CD4-positive, alpha-beta T cell treated with Interleukin-10 for 1 hour (primary cell): Measurements from ENCODE around the gene IKZF2.
"Not testable (repeated sequence)": the region's sequence is repeated elsewhere in the genome, so short reads cannot be mapped to it uniquely, and the experiment has no call there.

Source experiments
- DNase-seq: peaks from one replicate; pipeline ENCODE4 v3.0.0-alpha.2; 2020

IKZF2 gene

DNA sequence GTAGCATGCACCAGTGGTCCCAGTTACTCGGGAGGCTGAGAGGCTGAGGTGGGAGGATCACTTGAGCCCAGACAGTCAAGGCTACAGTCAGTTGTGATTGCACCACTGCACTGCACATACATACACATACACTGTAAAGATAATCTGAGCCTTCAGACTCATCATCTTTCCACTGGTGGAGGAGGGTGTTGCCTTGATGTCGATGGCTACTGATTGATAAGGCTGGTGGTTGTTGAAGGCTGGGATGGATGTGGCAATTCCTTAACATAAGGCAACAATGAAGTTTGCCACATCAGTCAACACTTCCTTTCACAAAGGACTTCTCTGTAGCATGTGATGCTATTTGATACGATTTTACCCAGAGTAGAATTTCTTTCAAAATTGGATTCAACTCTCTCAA is 118.8 kb downstream of the IKZF2 start:
- no peak for DNase-seq

DNA sequence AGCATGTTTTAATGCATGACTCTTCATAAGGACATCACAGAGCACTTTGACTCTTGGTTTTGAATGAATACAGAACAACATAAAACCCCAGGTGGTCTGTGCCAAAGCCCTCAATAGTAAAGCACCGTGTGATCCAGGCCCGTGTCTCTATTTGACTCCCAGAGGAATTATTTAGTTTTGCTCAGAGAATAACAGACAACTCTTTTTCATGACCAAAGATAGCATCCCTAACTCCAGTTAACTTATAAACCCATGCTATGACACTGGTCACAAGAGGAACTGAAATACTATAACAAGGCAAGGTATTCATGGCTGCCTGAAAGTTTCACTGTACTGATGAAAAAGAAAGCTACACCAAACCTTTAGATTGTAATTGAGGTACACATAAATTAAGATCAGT is 128.4 kb downstream of the IKZF2 start:
- no peak for DNase-seq

DNA sequence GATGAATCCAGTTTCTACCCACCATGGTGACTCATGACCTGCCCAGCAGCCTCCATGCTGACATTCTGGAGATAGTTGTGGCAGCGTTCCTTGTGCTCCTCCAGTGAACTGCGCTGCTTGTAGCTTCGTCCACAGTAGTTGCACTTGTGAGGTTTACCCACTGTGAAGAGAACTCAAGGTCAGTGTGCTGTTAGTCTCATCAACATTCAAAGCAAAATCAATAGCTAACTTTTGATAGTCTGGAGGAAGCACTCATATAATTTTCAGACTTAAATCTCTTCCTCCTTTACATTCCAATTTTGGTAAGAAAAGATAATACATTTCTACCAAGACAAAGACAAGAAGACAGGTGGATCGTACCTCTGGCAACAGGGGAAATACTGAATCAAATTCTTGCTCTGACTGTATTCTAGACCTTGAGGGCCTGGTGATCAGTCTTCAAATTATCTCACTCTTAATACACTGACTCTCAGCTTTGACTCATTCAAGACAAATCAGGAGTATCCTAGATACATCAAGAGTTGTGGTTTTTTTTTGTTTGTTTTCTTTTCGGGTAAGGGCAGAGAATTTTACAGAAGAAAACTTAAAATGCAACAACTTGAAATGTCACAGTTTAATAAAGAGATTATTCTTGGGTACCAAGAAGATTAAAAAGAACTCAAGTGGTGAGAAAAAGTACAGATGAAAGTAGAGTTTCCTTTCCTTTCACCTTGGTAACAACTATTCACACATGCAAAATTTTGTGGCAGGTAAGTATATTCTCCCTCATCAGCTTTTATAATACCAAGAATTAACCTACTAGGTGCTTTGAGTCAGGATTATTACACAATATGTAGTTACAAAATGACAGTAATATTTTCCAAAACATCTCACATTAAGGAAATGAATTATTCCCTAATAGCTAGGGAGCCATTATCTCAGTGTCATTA is 129.2 kb downstream of the IKZF2 start:
- no peak for DNase-seq

- not testable (repeated sequence) for DNase-seq
These were observed 130.5 kb downstream of the IKZF2 start for GRCh38 chr2:213020913-213021312.

- DNase-seq, result no peak
These were observed 131.1 kb downstream of the IKZF2 start for GRCh38 chr2:213020268-213020667.

DNA sequence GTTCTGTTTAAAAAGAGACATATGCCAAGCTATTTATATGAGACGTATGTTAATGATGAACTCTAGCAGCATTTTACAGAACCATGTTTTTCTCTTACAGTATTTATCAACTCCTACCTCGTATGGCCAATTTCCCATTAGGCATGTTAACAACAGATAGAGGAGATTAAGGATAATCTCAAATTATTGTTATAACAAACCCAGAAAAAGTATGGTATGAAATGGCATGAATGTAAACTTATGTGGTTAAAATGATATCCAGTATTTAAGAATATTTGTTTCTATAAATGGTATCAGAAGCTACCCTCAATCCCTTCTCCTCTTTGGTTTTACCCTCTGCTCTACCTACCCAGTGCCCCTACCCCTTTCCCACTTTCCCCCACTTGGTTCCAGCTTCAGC is 132.0 kb downstream of the IKZF2 start:
- no peak for DNase-seq

DNA sequence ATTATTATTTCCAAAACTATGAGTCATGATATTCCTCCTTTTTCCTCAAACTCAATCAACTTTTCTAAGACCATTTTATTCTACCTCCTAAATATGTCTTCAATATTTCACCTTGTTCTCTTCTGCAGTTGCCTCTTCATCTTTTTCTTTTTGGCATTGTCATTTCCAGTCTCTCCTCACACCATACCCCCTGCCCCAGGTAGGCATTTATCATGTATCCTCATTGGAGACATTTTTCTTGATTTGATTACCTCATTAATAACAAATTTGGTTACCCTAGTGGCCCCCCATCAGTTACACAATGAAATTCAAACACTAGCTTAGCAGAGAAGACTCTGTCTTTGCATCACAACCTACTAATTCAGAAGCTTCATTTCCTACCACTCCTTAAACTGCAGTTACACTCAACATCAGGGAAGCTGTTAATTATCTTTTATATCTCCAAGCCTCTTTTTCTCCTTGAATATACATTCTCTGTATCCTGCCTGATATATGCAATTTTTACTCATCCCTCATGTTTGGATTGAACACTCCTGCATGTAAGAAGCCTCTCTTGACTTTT is 133.0 kb downstream of the IKZF2 start:
- no peak for DNase-seq

GRCh38 chr2:213017404-213017803 is 134.0 kb downstream of the IKZF2 start:
- no peak for DNase-seq

- DNase-seq, result no peak
These were observed 134.4 kb downstream of the IKZF2 start for GRCh38 chr2:213016984-213017351.

GRCh38 chr2:213016166-213016983 is 135.0 kb downstream of the IKZF2 start:
- no peak for DNase-seq

- DNase-seq, result peak; percentile 44
These were observed 135.8 kb downstream of the IKZF2 start for GRCh38 chr2:213015387-213016165.

- DNase-seq, result no peak
These were observed 137.4 kb downstream of the IKZF2 start for GRCh38 chr2:213013979-213014378.

DNA sequence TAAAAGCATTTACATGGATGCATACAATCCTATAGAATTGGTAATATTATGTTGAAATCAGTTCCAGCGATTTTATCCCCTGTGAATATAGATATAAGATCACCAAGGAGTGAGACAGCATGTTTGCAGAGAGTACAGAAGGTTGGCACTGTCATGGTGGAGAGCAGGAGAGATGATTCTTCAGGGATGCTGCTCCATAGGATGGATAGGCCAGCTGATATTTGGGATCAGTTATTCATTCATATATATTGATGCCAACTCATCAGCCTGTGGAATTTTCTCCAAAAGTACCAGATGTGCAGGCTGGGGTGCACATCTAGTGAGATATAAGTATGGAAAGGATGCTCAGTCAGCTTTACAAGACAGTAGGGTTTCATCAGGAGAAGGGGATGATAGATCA is 139.9 kb downstream of the IKZF2 start:
- no peak for DNase-seq

DNA sequence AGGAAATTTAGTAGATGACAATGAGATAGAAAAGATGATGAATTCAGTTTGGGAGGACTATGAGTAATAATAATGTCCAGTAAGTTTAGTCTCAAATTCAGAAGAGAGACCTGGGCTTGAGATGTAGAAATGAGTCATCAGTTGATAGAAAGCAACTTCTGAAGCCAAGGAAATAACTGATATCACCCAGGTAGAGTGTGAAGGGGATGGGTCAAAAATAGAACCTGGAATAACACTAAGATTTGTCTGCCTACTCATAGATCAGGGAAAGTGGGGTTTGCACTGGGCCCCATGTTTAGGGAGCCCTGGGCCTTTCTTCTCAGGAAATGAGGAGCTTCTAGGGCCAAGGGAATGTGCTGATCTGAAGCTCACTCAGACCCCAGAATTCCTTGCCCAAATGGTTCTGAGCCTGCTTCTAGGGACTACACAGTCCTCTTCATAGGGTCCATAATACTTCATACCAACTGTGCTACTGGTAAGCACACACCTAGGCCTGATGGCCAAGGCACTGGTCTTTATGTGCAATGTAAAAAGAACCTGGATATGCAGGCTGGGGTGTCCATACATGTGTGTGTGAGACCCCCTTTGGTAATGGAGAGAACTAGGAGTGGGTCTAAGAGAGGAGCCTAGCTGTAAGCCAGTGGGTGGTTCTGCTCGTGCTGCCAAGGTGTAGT is 141.2 kb downstream of the IKZF2 start:
- DNase-seq, result no peak

GRCh38 chr2:213007290-213007838 is 144.0 kb downstream of the IKZF2 start:
- DNase-seq, result no peak

DNA sequence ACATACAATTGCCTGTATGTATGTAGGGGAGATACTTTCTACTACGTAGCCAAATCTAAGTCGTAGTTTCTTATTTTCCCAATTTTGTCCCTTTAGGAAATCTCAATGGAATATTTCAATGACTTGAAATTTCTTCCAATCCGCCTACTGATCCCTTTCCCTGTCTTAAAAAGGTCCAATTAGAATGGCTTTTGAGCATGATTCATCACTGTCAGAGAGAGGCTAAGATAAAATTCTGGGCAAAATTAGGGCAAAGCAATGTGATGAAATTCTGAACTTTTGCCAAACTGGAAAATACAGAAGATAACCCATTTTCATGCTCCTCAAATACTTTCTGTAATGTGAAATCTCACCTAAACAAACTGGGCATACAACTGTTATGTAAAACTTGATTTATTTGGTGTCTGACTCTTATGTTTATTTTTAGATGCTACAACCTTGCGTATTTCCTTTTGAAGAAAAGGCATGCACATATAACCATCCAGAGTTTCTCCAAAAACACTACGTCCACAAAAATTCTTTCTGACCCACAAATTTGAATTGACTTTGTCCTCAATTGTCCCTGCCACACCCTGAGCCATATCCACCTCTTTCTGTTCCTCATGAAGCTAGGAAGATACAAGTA is 147.1 kb downstream of the IKZF2 start:
- DNase-seq, result no peak

DNA sequence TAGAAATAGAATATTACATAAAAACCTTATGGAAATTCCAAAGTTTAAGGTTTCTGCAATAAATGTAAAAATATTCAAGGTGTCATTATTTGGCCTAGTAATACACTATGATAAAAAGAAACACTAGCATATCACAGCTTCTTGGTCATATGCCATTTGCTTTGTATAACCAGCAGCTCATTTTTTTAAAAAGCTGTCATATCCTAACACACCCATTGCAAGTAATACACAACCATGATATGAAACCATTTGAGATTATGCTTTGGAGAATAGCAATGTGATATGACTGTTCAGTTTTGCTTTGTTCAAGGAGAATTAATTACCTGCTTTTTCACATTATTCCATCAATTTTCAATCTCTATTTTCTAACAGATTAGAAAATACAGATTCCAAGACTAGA is 149.0 kb downstream of the IKZF2 start:
- DNase-seq, result no peak

DNA sequence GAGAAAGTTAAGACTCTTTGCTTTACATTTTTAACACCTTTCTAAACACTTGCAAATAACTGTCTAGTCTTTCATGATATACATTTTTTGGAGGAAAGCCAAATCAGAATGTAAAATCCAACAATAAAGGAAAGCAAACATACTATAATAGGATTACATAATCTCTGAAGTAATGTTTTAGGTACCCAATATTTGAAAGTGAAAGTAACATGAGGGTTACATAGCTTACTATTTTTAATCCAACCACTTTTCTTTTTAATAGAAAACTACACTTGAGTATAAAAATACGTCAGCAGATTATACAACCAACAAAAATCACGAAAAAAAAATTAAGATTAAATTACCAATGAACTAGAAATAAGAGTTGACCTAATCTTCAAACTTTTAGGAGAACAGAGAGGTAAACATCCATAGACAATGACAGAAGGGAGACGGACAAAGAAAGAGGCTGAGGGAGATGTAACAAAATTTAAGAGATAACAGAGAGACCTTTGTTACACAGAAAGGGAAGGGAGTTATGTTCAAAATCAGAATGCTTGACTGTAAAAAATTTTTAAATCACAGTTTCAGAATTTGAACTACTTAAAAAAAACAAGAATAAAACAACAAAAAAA is 150.0 kb downstream of the IKZF2 start:
- no peak for DNase-seq

DNA sequence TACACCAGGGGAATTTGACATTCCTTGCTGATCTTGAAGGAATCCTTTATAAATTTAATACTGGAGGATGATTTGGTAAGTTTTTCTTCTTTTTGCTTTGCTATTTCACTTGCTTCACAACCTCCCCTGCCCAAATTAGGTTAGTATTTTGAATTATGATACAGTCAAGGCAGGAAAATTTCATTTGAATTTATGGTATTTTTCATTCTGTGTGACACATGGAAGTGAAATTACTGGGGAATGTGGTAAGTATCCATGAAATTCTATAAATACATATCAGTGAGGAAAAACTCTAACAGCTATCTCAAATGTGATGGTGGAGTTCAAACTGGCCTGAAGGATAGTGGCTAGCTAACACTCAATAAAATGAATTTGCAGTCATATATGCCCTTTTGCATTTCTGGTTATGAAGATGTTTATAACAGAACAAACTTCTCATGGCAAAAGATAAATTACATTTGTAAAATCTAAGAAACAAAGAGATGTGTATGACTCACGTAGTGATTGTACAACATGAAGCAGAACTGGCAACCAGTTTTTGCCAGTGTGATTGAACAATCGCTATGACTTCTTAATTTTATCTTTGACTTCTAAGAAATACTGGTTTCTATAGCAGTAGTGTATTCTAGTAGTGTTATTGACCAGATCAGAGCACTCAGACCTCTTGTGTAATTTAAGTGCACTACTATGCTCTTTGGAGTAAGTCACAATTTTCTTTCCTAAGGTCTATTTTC is 152.6 kb downstream of the IKZF2 start:
- DNase-seq, result no peak

GRCh38 chr2:212997526-212998020 is 153.8 kb downstream of the IKZF2 start:
- DNase-seq, result no peak
